ENCODE results near the gene ATP8B2. TPM values are rescaled to one million over a fixed set of nuclear protein-coding genes. Genes with fewer than 3 reads are reported as not detected.

The ATP8B2 gene
- polyA plus RNA-seq, 4 donors = 24.4 to 45.4 (median 28.3) TPM

- DNase-seq (ENCODE audit: low read depth in 4 of 4, low spot score in 3 of 4) = no peak
Observed at GRCh38 chr1:154391086-154391770, 65.9 kb downstream of the ATP8B2 start.

GRCh38 chr1:154398141-154398540 lies 72.8 kb downstream of the ATP8B2 start:
- no peak for DNase-seq (ENCODE audit: low read depth in 4 of 4, low spot score in 3 of 4)

GRCh38 chr1:154398678-154399077 lies 73.4 kb downstream of the ATP8B2 start:
- DNase-seq (ENCODE audit: low read depth in 4 of 4, low spot score in 3 of 4) = no peak

GRCh38 chr1:154400381-154400801 lies 75.1 kb downstream of the ATP8B2 start:
- DNase-seq (ENCODE audit: low read depth in 4 of 4, low spot score in 3 of 4) = no peak

Other genes starting within 250 kb of the ATP8B2 start
- gene NUP210L, start 170.5 kb upstream of the ATP8B2 start, polyA plus RNA-seq (ENCODE audit: insufficient read length in 4 of 4) = under 1 TPM; 0.06 to 0.14 (median 0.09) TPM
- gene TPM3, start 133.4 kb upstream of the ATP8B2 start, polyA plus RNA-seq (ENCODE audit: insufficient read length in 4 of 4) = 100 to 1,000 TPM; 220 to 309 (median 273) TPM
- under 1 TPM in 1 of 4 donors, not detected in 3; 0.44 TPM for gene CFAP141, start 119.2 kb upstream of the ATP8B2 start, polyA plus RNA-seq (ENCODE audit: insufficient read length in 4 of 4)
- 100 to 1,000 TPM; 144 to 193 (median 178) TPM for gene UBAP2L, start 104.6 kb upstream of the ATP8B2 start, polyA plus RNA-seq (ENCODE audit: insufficient read length in 4 of 4)
- gene HAX1, start 52.9 kb upstream of the ATP8B2 start, polyA plus RNA-seq (ENCODE audit: insufficient read length in 4 of 4) = 10 to 100 TPM; 62.7 to 81.8 (median 78.3) TPM
- gene AQP10, start 4.4 kb upstream of the ATP8B2 start, polyA plus RNA-seq (ENCODE audit: insufficient read length in 4 of 4) = under 1 TPM in 2 of 4 donors, not detected in 2; 0.09 to 0.41 TPM
- 1 to 10 TPM; 4.6 to 6.6 (median 5.4) TPM for gene IL6R, start 79.8 kb downstream of the ATP8B2 start, polyA plus RNA-seq (ENCODE audit: insufficient read length in 4 of 4)
- 1 to 10 TPM in 3 of 4 donors, under 1 TPM in 1; 0.67 to 2.6 (median 1.8) TPM for gene TDRD10, start 176.7 kb downstream of the ATP8B2 start, polyA plus RNA-seq (ENCODE audit: insufficient read length in 4 of 4)
- gene SHE, start 176.9 kb downstream of the ATP8B2 start, polyA plus RNA-seq (ENCODE audit: insufficient read length in 4 of 4) = 10 to 100 TPM in 2 of 4 donors, 1 to 10 TPM in 2; 8.5 to 11.3 (median 10.6) TPM
- gene UBE2Q1, start 233.1 kb downstream of the ATP8B2 start, polyA plus RNA-seq (ENCODE audit: insufficient read length in 4 of 4) = 100 to 1,000 TPM in 3 of 4 donors, 10 to 100 TPM in 1; 89.8 to 130 (median 112) TPM
- under 1 TPM; 0.35 to 0.50 (median 0.39) TPM for gene CHRNB2, start 242.3 kb downstream of the ATP8B2 start, polyA plus RNA-seq (ENCODE audit: insufficient read length in 4 of 4)

Measured in left renal pelvis (tissue), 4 donors.